Kidney (tissue), 14 donors: ENCODE results near the gene MEF2A. TPM values are rescaled to one million over a fixed set of nuclear protein-coding genes. Genes with fewer than 3 reads are reported as not detected.

ENCODE experiments used
- DNase-seq, 5 donors: peaks; one replicate each; pipeline ENCODE4 v3.0.0-alpha.2; 2013 to 2020
- FAIRE-seq: peaks from 2 replicates; lab custom pipeline; 2012; peaks lifted over from hg19 to GRCh38; lab: Jason Lieb, UNC
- H3K27ac ChIP-seq, 2 donors: one replicate each; pipeline ENCODE4 v1.7.0; 2013; ENCODE audit warnings: low read depth in 2 of 2, low read length in 2 of 2, inconsistent platforms in 1 of 2
- H3K27me3 ChIP-seq: one replicate; pipeline ENCODE4 v1.7.1; 2013; ENCODE audit warnings: low read length, inconsistent platforms; ENCODE audit not compliant: control insufficient read depth, insufficient read depth
- H3K36me3 ChIP-seq, 3 donors: one replicate each; pipeline versions ENCODE4 v1.7.0 to v1.7.1; 2013; ENCODE audit warnings: low read length in 3 of 3, control low read depth in 1 of 3, inconsistent platforms in 1 of 3; ENCODE audit not compliant: insufficient read depth in 3 of 3, control insufficient read depth in 2 of 3
- H3K4me1 ChIP-seq, 3 donors: one replicate each; pipeline versions ENCODE4 v1.7.0 to v1.7.1; 2013; ENCODE audit warnings: low read length in 3 of 3, inconsistent platforms in 1 of 3, low read depth in 1 of 3; ENCODE audit not compliant: control insufficient read depth in 2 of 3, insufficient read depth in 2 of 3
- H3K4me3 ChIP-seq, 3 donors: one replicate each; pipeline versions ENCODE4 v1.7.0 to v1.8.1; 2013; ENCODE audit warnings: low read length in 3 of 3, control low read depth in 1 of 3, inconsistent platforms in 1 of 3
- H3K9ac ChIP-seq, 3 donors: one replicate each; pipeline versions ENCODE4 v1.7.0 to v1.7.1; 2013; ENCODE audit warnings: low read length in 3 of 3, control low read depth in 1 of 3, inconsistent platforms in 1 of 3
- H3K9me3 ChIP-seq, 3 donors: one replicate each; pipeline versions ENCODE4 v1.7.0 to v1.7.1; 2013; ENCODE audit warnings: low read length in 3 of 3, control low read depth in 1 of 3, inconsistent platforms in 1 of 3; ENCODE audit not compliant: control insufficient read depth in 2 of 3, insufficient read depth in 1 of 3
- CTCF ChIP-seq: IDR thresholded peaks from 3 replicates; pipeline ENCODE4 v1.5.1; 2012; ENCODE audit warnings: mild to moderate bottlenecking, moderate library complexity, borderline replicate concordance; ENCODE audit not compliant: insufficient read depth; ENCODE audit errors: extremely low read depth
- intact Hi-C: fragments of 100-400 bp; cut with DNase I; formaldehyde crosslinking; loops from one replicate; pipeline ENCODE4 v1.11.1; 2022
- polyA plus RNA-seq: library from polyadenylated mRNA; stranded (reverse); fragments of 350-450 nt; fragmentation: Illumina TruSeq; extraction: RNeasy Lipid Tissue Mini Kit (QIAGEN cat#74804); gene quantifications from one replicate; pipeline ENCODE4 v1.2.3, GENCODE V29; 2014; ENCODE audit warnings: low read depth, low replicate concordance; ENCODE audit not compliant: insufficient read depth
- total RNA-seq: library from RNA; stranded (reverse); fragmentation: NEBNext Ultra II Directional; extraction: Animal tissue kit (Norgen Biotek cat#: 25700); gene quantifications from one replicate; pipeline ENCODE4 v1.2.1, GENCODE V29; 2021
- donor health status: control.
- donor health status: control.
- donor health status: control.
- donor health status: control.
- donor health status: control.
- donor health status: DM: yes; HTN: yes; CAD: no.
- donor health status: Normal renal cell carcinoma (clear cell type).

The MEF2A gene
- total and polyA plus RNA-seq, 2 donors from 2014 or later, result 20.8 to 82.2 TPM

DNA sequence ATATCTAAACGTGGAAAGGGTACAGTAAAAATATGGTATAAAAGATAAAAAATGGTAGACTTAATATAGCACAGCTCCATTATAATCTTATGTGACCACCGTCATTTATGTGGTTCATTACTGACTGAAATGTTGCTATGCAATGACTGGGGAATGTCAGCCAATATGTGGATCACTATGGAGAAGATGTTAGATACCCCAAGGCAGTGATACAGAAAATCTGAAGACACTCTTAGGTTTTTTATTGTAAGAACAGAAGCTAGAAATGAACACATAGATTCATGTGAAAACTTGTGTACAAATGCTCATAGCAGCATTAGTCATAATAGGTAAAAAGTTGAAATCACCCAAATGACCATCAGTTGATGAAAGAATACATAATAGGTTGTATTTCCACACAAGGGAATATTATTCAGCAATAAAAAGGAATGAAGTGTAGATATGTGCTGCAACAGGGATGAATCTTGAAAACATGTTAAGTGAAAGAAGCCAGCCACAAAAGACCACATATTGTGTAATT lies 18.4 kb downstream of the MEF2A start:
- H3K27me3 ChIP-seq, result no peaks in the 10 kb centered on the region
- peaks cover 0 to 13% (median 0%) of the 10 kb centered on the region in 3 donors for H3K9me3 ChIP-seq
- DNase-seq (no peak), FAIRE-seq (no peak)
- intact Hi-C loops, result no loop called here
- no peak overlapping the region for H3K9ac ChIP-seq
- H3K4me3 ChIP-seq, result no peak overlapping the region
- no peaks in the 10 kb centered on the region for H3K4me1 ChIP-seq
- no peak for TF ChIP-seq CTCF
- no peaks in the 10 kb centered on the region for H3K36me3 ChIP-seq
- no peak overlapping the region for H3K27ac ChIP-seq

- TF ChIP-seq CTCF, result no peak
These were observed 20.3 kb downstream of the MEF2A start for GRCh38 chr15:99586121-99586520.

GRCh38 chr15:99589801-99590200 lies 24.0 kb downstream of the MEF2A start:
- DNase-seq (no peak), FAIRE-seq (no peak)
- Histone ChIP-seq H3K27ac (no peak overlapping the region), H3K36me3 (no peaks in the 10 kb centered on the region), H3K27me3 (no peaks in the 10 kb centered on the region), H3K4me3 (no peak overlapping the region), H3K9ac (no peak overlapping the region), H3K9me3 (peaks cover 0 to 13% (median 0%) of the 10 kb centered on the region in 3 donors), H3K4me1 (peaks cover 0 to 6% (median 6%) of the 10 kb centered on the region in 3 donors)
- intact Hi-C loops, result no loop called here
- no peak for TF ChIP-seq CTCF

More at GRCh38 chr15:99586121-99586520, 20.3 kb downstream of the MEF2A start:
- Histone ChIP-seq H3K9ac (no peak overlapping the region), H3K27ac (no peak overlapping the region), H3K36me3 (no peaks in the 10 kb centered on the region), H3K4me1 (no peaks in the 10 kb centered on the region), H3K9me3 (peaks cover 0 to 13% (median 0%) of the 10 kb centered on the region in 3 donors), H3K27me3 (no peaks in the 10 kb centered on the region), H3K4me3 (no peak overlapping the region)
- FAIRE-seq, result no peak
- DNase-seq, result no peak
- intact Hi-C loops, result no loop called here
